Kidney glomerular epithelial cell (primary cell): ENCODE measurements around the gene SAMD14.

Source experiments
- DNase-seq: peaks from one replicate; lab custom pipeline; 2025; lab: John Stamatoyannopoulos, UW

SAMD14 gene

GRCh38 chr17:50165066-50165465, 35.1 kb upstream of the SAMD14 start:
- no peak for DNase-seq

DNA sequence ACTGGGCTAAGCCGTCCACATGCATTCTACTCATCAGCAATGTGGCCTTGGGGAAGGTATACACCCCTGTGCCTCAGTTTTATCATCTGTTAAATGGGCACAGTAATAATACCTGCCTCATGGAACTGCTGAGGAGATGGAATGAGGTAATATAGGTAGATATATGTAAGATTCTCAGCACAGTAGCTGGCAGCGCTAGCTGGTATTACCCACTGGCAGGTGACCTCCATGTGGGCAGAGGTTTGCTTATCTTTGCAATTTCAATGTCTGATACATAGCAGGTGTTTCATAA, 34.7 kb upstream of the SAMD14 start:
- no peak for DNase-seq

DNA sequence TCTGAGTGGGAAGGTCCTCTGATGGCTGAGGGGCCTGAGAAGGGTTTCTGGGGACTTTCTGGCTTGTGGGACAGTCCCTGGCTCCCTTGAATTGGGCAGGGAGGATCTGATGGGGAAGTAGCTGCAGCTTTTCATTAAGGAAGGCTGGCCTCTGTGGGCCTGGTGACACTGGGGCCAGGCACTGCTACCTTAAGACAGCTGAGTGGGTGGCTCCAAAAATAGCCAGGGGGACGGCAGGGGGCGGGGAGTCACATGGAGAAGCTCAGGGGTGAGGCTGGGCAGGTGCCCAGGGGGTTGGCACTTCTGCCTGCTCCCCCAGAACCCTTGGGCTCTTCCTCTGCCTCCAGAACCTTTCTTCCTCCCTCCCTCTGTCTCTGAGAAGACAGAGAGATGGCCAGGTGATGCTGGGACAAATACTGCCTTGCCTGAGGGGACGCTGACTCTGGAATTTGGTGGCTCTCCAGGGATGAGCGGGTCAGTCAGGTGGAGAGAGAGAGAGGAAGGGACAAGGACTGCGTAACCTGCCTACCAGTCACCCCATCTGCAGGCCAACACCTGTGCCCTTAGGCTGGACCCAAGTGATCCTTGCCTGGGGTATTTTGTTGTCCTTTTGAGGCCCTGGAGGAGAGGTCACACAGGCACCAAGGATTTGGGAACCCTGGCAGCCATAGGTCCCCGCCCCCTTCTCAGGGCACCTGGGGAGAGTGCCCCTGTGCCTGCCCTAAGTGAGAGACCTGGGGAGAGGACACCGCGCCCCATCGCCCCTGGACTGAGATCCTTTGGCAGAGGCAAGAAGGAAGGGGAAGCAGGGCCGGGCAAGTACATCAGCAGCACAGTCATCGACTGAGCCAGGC, 34.1 kb upstream of the SAMD14 start:
- DNase-seq = no peak

- no peak for DNase-seq
These were observed 32.7 kb upstream of the SAMD14 start for GRCh38 chr17:50162466-50163254.

DNA sequence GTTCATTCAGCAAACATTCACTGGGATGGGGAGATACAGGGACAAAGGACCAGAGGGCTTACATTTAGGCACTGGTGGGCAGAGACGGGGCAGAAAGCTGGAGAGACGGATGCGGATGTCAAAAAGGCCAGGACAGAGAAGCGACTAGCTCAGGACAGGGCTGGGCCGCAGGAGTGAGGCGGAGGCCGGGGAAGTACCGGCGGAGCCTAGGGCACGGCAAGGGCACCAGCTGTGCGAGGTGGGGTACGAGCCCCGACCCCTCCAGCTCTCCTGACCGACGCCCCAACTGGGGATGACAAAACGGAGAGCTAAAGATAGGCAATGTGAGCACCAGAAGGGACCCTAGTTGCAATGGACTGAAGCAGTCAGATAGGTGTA, 31.9 kb upstream of the SAMD14 start:
- DNase-seq = no peak

DNA sequence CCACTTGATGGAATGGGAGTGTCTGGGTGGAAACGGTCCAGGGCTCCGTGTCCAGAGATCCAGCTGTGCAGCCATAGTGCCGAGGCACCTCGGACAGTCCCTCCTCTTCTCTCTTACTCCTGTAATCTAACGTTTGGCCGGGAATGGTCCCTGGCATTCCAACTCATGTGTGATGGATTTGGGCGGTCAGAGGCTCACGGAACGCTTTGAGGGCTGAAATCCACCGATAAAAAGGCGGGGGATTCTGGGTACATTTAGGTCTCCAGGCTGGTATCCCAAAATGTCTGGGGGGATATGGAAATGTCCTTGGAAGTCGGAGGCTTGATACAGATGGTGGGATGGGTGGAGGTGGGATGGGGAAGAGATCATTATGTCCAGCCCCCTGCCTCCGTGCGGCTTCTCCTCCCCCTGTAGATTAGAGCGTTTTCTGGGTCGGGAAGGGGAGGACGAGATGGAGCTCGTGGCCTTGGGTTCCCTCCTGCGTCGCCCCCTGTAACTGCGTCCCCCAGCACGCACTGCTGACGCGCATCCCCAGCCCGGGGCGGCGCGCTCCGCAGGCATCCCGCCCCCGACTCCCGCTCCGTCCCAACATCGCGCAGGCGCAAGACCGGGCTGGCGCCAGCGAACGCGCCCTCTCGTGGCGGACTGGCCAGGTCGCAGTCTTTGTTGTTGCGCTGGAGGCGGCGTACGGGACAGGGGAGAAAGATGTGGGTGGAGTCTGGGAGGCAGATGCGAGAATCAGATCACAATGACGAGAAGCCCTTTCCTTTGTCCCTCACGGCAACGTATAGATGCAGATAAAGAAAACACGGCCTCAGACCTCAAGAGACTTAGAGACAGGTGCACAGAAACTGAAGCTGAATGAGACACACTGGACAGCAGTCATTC, 31.3 kb upstream of the SAMD14 start:
- peak; percentile 84 for DNase-seq

DNA sequence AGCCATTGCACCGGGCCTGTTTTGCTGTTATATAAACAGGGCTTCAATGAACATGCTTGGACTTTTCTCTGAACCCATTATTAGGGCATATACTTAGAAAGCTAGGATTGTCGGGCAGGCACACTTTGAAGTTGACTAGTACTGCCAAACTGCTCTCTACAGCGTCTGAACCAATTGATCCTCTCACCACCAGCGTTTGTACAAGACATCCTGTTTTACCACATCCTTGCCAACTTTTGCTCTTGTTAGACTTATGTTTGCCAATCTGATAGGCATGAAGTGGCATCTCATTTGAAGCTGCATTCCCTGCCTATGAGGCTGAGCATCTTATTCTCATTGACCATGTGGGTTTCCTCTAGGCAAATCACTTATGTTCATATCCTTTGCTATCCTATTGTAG, 27.9 kb upstream of the SAMD14 start:
- no peak for DNase-seq

- DNase-seq = no peak
These were observed 25.3 kb upstream of the SAMD14 start for GRCh38 chr17:50155115-50155819.

GRCh38 chr17:50154604-50155003, 24.6 kb upstream of the SAMD14 start:
- no peak for DNase-seq

DNA sequence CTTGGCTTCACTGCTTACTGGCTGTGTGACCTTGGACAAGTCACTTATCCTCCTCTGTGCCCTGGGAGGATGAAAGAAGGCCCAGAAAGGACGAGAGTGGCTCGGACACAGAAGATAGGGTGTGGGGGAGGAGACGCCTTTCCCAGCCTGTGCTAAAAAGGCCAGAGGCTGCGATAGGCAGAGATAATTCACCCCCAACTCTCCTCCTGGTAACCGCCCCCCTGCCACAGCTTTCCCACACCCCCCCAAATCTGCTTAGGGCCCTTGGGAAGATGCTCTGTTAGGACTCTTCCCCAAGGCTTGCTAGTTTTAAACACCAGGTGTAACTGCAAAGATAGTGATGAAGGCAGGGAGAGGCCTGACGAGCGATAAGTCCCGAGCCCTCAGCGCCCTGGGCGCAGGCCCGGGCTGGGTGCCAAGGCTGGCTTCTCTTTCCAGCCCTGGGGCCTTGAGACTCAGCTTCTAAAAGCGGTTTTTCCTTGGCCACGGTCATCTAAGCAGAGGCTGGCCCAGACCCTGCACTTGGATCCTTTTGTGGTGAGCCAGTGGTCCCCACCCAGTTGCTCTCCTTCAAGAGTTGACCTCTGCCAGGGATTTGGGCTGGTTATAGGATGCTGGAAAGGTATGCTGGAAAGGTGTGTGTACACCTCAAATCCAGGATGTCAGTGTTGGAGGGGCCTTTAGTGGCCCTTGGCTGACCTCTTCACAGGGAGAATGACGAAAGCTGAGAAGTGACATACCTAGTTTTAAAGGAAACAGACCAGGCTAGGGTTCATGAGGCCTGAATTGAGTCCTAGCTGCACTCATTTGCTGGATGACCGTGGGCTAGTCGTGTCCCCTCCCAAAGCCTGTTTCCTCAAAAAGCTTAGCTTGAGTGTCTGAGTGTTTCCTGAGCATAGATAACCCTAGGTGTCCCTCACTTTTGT, 24.0 kb upstream of the SAMD14 start:
- no peak for DNase-seq

- no peak for DNase-seq
These were observed 22.8 kb upstream of the SAMD14 start for GRCh38 chr17:50152736-50153135.

GRCh38 chr17:50151937-50152547, 22.1 kb upstream of the SAMD14 start:
- peak; percentile 84 for DNase-seq

DNA sequence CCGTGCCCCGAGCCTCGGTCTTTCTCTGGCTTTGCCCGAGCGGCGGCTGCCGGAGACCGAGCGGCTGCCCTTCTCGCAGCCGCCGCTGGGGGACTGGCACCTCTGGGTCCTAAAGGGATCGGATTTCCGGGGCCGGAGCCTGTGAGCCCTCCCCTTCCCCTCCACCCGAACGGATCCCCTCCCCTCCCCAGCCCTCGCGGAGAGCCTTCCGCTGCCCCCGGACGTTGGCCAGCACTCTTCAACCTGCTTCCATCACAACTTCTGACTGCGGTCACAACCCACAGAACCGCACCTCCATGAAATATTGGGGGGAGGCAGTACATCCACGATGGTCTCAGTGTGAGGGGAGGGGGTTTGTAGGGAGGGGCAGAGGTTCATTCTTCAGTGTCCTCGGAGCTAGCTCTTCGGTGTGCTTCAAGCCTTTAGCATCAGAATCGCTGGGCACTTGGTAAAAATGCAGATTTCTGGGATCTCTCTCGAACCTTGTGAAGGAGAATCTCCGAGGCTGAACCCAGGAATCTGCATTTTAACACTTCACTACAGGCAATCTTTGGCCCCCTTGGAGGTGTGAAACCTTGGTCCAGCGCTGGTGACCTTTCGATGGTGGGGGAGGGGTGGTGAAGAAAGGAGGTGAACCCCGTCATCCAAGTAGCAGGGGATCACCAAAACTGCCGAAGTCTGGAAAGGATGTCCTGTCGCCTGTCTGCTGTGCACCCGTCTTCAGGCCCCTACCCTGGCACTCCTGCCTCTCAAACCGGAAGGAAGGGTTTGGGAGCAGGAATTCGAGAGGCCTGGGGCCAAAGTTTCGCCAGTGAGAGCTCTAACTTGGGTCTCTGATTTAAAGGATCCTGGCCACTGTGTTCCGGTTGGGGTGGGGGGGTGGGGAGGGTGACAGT, 21.3 kb upstream of the SAMD14 start:
- DNase-seq = peak; percentile 85

- DNase-seq = no peak
These were observed 20.5 kb upstream of the SAMD14 start, which contains the start of gene PPP1R9B for GRCh38 chr17:50150354-50151040. Gene PPP1R9B (minus strand): TSS chr17:50150677. CDS start chr17:50150513, 164 bp downstream.

DNA sequence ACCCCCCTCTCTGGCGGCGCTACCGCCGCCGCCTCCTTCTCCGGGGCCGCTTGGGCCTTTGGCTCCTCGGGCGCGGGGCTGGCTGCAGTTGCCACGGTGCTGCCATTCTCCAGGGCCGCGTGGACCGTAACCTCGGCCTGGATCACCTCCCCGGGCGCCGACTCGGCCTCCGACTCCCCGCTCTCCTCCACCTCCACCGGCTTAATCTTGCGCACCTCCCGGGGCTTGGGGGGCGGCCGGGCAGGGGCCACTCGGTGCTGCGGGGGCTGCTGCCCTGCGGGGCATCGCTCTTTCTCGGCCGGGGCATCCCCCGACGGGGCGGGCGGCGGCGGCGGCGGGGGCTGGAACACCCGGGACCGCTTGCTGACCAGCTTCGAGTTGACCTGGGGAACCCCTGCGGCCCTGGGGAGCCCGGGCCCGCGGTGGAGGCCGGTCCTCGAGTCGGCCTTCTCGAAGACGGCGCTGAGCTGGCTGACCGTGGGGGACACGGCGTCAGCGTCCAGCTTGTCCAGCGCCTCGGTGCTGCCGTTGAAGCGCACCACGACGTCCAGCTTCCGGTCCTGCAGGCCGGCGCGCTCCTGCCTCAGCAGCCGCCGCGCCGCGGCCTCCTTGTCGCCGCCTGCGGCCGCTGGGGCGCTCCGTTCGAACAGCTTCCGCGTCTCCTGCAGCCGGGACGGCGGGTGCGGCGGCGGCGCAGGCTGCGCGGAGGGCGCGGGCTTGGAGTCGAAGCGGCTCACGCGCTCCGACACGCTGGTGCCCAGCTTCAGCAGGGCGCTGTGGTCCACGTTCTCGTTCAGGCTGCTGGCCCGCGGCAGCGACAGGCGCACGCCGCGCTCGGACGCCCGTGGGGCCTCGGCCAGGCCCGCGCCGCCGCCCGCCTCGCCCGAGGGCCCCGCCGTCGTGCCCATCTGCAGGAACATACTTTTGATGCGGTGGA, 19.7 kb upstream of the SAMD14 start:
- DNase-seq = no peak

GRCh38 chr17:50149091-50149416, 19.1 kb upstream of the SAMD14 start:
- no peak for DNase-seq

DNA sequence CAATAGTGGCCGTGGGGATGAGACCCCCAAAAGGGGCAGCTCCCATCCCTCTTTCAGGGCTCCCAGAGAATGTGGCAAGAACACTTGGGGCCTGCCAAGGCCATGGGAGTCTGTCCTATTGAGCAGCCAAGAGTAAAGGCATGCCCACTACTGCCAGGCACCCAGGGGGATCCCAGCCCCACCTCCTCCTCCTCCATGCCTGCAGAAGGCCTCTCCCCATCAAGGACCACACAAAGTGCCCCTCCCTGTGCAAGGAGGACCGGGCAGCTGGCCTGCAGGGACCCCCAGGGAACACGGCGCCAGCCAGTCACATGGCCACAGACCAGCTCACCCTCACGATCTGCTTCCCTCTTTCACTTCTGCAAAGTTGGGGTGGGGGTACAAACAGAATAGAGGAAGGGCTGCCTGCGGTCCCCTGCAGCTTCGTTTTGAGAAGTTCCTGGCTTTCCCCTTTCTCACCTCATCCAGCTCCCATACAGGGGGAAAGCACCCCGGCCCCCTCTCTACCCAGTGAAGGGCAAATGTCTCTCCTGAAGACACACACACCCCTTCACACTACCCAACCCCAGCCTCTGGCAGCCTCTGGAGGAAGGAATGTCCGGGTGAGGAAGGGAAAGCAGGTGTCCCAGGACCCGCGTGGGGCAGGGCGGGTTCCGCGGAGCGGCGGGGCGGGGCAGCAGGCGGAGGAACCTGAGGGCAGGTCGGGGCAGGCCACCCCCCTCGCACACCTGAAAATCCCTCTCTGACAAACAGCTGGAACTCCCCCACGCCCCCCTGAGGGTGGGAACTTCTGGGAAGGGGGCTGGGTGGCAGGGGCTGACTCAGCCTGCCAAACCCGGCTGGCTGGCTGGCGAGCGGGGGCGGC, 18.5 kb upstream of the SAMD14 start:
- DNase-seq = peak; percentile 30
